IPS-20b (cell line): ENCODE results near the gene SMTN.

Experiments used
- H3K27ac ChIP-seq: one replicate; pipeline ENCODE4 v1.5.1; 2013; ENCODE audit warnings: low read length
- H3K27me3 ChIP-seq: 2 replicates; pipeline ENCODE4 v1.6.1; 2013; ENCODE audit warnings: mild to moderate bottlenecking, low read length, inconsistent platforms; ENCODE audit not compliant: insufficient read depth
- H3K36me3 ChIP-seq: 2 replicates; pipeline ENCODE4 v1.6.1; 2013; ENCODE audit warnings: low read depth, mild to moderate bottlenecking, inconsistent platforms, low read length, moderate library complexity; ENCODE audit not compliant: insufficient read depth
- H3K4me1 ChIP-seq: 2 replicates; pipeline ENCODE4 v1.6.1; 2013; ENCODE audit warnings: mild to moderate bottlenecking, control low read depth, inconsistent platforms, low read length, moderate library complexity; ENCODE audit not compliant: insufficient read depth
- H3K4me3 ChIP-seq: 2 replicates; pipeline ENCODE4 v1.5.1; 2013; ENCODE audit warnings: mild to moderate bottlenecking, low read length, inconsistent platforms
- H3K9ac ChIP-seq: 2 replicates; pipeline ENCODE4 v1.6.1; 2013; ENCODE audit warnings: low read depth, mild to moderate bottlenecking, inconsistent platforms, low read length, moderate library complexity
- H3K9me3 ChIP-seq: 2 replicates; pipeline ENCODE4 v1.6.1; 2013; ENCODE audit warnings: mild to moderate bottlenecking, low read depth, low read length, inconsistent platforms; ENCODE audit not compliant: insufficient read depth

Gene SMTN

GRCh38 chr22:31085928-31086327 is 4.8 kb downstream of the SMTN start:
- Histone ChIP-seq H3K9ac (peak overlapping the region; percentile 93; the same call in 1 of the 2 replicates), H3K4me1 (peaks cover 11% of the 10 kb centered on the region), H3K9me3 (no peaks in the 10 kb centered on the region), H3K27me3 (peaks cover 12% of the 10 kb centered on the region; the same call in 1 of the 2 replicates), H3K36me3 (no peaks in the 10 kb centered on the region), H3K4me3 (peak overlapping the region; percentile 86; the same call in 1 of the 2 replicates), H3K27ac (no peak overlapping the region)

- Histone ChIP-seq H3K9ac (no peak overlapping the region), H3K9me3 (no peaks in the 10 kb centered on the region), H3K27ac (no peak overlapping the region), H3K4me1 (peaks cover 8% of the 10 kb centered on the region), H3K27me3 (peaks cover 7% of the 10 kb centered on the region; the same call in 1 of the 2 replicates), H3K36me3 (no peaks in the 10 kb centered on the region), H3K4me3 (no peak overlapping the region)
These were observed 5.7 kb downstream of the SMTN start for GRCh38 chr22:31086703-31087330.

GRCh38 chr22:31087744-31088215 is 6.7 kb downstream of the SMTN start:
- Histone ChIP-seq H3K9ac (no peak overlapping the region), H3K4me1 (peaks cover 8% of the 10 kb centered on the region), H3K27me3 (no peaks in the 10 kb centered on the region), H3K36me3 (no peaks in the 10 kb centered on the region), H3K9me3 (no peaks in the 10 kb centered on the region), H3K4me3 (no peak overlapping the region), H3K27ac (no peak overlapping the region)

GRCh38 chr22:31088233-31088986 is 7.3 kb downstream of the SMTN start:
- no peaks in the 10 kb centered on the region for H3K27me3 ChIP-seq
- no peaks in the 10 kb centered on the region for H3K9me3 ChIP-seq
- H3K4me1 ChIP-seq = peaks cover 4% of the 10 kb centered on the region; the same call in 1 of the 2 replicates
- no peaks in the 10 kb centered on the region for H3K36me3 ChIP-seq
- H3K9ac ChIP-seq = no peak overlapping the region
- no peak overlapping the region for H3K4me3 ChIP-seq
- H3K27ac ChIP-seq = no peak overlapping the region

- no peak overlapping the region for H3K9ac ChIP-seq
- no peaks in the 10 kb centered on the region for H3K27me3 ChIP-seq
- H3K4me3 ChIP-seq = no peak overlapping the region
- no peaks in the 10 kb centered on the region for H3K36me3 ChIP-seq
- peaks cover 4% of the 10 kb centered on the region; the same call in 1 of the 2 replicates for H3K4me1 ChIP-seq
- no peaks in the 10 kb centered on the region for H3K9me3 ChIP-seq
- no peak overlapping the region for H3K27ac ChIP-seq
These were observed 8.3 kb downstream of the SMTN start for GRCh38 chr22:31089160-31090100.

GRCh38 chr22:31090217-31091085 is 9.3 kb downstream of the SMTN start:
- no peak overlapping the region for H3K9ac ChIP-seq
- no peaks in the 10 kb centered on the region for H3K27me3 ChIP-seq
- H3K9me3 ChIP-seq = no peaks in the 10 kb centered on the region
- no peak overlapping the region for H3K27ac ChIP-seq
- H3K36me3 ChIP-seq = no peaks in the 10 kb centered on the region
- no peak overlapping the region for H3K4me3 ChIP-seq
- H3K4me1 ChIP-seq = peaks cover 3% of the 10 kb centered on the region; the same call in 1 of the 2 replicates

GRCh38 chr22:31091106-31091975 is 10.2 kb downstream of the SMTN start:
- Histone ChIP-seq H3K4me3 (no peak overlapping the region), H3K27me3 (no peaks in the 10 kb centered on the region), H3K9me3 (no peaks in the 10 kb centered on the region), H3K4me1 (no peaks in the 10 kb centered on the region), H3K27ac (no peak overlapping the region), H3K36me3 (no peaks in the 10 kb centered on the region), H3K9ac (no peak overlapping the region)

GRCh38 chr22:31092161-31092560 is 11.0 kb downstream of the SMTN start:
- Histone ChIP-seq H3K4me1 (no peaks in the 10 kb centered on the region), H3K4me3 (no peak overlapping the region), H3K36me3 (no peaks in the 10 kb centered on the region), H3K9ac (no peak overlapping the region), H3K27me3 (no peaks in the 10 kb centered on the region), H3K27ac (no peak overlapping the region), H3K9me3 (no peaks in the 10 kb centered on the region)

GRCh38 chr22:31093086-31093850 is 12.2 kb downstream of the SMTN start:
- no peaks in the 10 kb centered on the region for H3K27me3 ChIP-seq
- no peak overlapping the region for H3K9ac ChIP-seq
- H3K36me3 ChIP-seq = no peaks in the 10 kb centered on the region
- no peaks in the 10 kb centered on the region for H3K9me3 ChIP-seq
- no peak overlapping the region for H3K27ac ChIP-seq
- no peak overlapping the region for H3K4me3 ChIP-seq
- H3K4me1 ChIP-seq = peaks cover 6% of the 10 kb centered on the region; the same call in 1 of the 2 replicates
